Measurements from ENCODE around the gene DNAH11. TPM values are rescaled to one million over a fixed set of nuclear protein-coding genes. Genes with fewer than 3 reads are reported as not detected.
A peak's percentile ranks its signal among the peaks of the same experiment; 100 is the strongest.
"Not testable (repeated sequence)": the region's sequence is repeated elsewhere in the genome, so short reads cannot be mapped to it uniquely, and the experiment has no call there.

The DNAH11 gene
- total RNA-seq, 1 experiment from 2014 or later: 1.0 TPM

DNA sequence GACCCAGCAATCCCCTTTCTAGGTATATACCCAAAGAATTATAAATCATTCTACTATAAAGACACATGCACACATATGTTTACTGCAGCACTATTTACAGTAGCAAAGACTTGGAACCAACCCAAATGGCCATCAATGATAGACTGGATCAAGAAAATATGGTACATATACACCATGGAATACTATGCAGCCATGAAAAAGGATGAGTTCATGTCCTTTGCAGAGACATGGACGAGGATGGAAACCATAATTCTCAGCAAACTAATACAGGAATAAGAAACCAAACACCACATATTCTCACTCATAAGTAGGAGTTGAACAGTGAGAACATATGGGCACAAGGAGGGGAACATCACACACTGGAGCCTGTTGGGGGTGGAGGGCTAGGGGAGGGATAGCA lies 157.7 kb downstream of the DNAH11 start:
- H3K4me1 ChIP-seq; H3K36me3 ChIP-seq; H3K27ac ChIP-seq; H3K9me3 ChIP-seq (replicated peaks); H3K27me3 ChIP-seq; DNase-seq; H3K4me3 ChIP-seq: not testable (repeated sequence)

DNA sequence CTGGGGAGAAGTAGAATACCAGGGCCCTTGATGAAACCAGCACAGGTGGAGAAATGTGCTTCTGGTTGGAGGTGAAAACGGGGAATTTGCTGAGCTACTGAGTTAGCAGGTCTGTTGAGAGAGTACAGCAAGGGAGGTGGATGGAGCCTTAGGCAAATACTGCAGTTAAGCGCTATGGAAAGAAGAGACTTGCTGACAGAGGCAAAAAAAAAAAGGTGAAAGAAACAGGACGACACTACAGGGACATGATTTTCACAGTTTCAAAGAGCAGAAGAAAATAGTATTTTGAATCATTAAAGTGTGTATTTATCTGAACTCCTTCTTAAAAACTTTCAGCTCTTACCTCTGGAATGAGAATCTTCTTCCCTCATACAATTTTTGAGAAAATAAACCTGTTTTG lies 159.5 kb downstream of the DNAH11 start:
- DNase-seq: no peak
- no peaks in the 10 kb centered on the region for H3K9me3 ChIP-seq (replicated peaks)
- H3K36me3 ChIP-seq: no peaks in the 10 kb centered on the region
- no peaks in the 10 kb centered on the region for H3K4me1 ChIP-seq
- H3K4me3 ChIP-seq: no peak overlapping the region
- H3K27ac ChIP-seq: no peak overlapping the region
- H3K27me3 ChIP-seq: no peaks in the 10 kb centered on the region

DNA sequence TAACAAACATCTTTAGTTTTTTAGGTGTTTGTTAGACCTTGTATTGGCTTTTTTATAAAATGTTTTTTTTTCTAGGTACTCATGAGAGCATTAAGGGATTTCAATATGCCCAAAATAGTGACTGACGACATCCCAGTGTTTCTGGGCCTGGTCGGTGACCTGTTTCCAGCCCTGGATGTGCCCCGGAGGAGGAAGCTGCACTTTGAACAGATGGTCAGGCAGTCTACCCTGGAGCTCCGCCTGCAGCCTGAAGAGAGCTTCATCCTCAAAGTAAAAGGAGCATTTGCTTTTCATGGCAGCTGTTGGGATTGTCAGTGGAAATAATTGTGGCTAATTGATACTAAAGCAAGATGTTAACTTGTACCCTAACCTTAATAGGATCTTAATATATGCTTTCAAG lies 161.5 kb downstream of the DNAH11 start:
- Histone ChIP-seq H3K27ac (no peak overlapping the region), H3K4me1 (no peaks in the 10 kb centered on the region), H3K9me3 (replicated peaks) (no peaks in the 10 kb centered on the region), H3K36me3 (no peaks in the 10 kb centered on the region), H3K4me3 (no peak overlapping the region), H3K27me3 (no peaks in the 10 kb centered on the region)
- DNase-seq: peak; percentile 16 to 37

DNA sequence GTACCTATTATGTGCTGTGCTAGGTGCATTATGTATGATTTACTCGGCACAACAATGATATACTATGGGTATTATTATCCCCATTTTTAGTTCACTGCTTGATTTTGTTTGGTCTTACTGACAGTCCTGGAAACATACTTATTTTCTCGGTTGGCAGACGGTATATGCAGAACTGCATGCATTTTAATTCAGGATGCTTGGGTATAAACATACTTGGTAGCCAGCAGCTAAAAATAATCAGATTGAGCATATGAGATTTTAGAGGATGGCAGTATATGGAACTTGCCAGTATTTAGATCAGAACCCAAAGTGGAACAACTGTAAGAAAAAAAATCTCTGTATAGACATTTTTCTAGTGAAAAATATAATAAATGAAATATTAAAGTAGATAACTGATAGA lies 163.3 kb downstream of the DNAH11 start:
- no peaks in the 10 kb centered on the region for H3K36me3 ChIP-seq
- no peaks in the 10 kb centered on the region for H3K9me3 ChIP-seq (replicated peaks)
- no peaks in the 10 kb centered on the region for H3K4me1 ChIP-seq
- no peak overlapping the region for H3K4me3 ChIP-seq
- no peak overlapping the region for H3K27ac ChIP-seq
- H3K27me3 ChIP-seq: no peaks in the 10 kb centered on the region
- DNase-seq: no peak

DNA sequence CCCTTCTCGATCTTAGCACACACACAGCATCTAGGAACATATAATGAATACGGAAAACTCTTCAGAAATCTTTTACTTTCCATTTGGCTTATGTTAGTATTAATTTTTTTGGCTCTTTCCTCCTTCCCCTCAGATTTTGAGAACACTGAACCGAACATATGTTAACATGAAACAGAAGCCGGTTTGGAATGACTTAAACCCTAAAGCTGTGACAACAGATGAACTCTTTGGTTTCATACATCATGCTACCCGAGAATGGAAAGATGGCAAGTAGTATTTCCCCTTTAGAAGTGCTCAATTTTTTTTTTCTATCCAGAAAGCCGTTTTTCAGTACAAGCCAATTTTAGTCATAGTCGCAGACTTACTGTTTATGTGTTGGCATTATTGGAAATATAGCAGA lies 164.7 kb downstream of the DNAH11 start:
- Histone ChIP-seq H3K36me3 (no peaks in the 10 kb centered on the region), H3K27me3 (no peaks in the 10 kb centered on the region), H3K9me3 (replicated peaks) (no peaks in the 10 kb centered on the region), H3K4me1 (no peaks in the 10 kb centered on the region), H3K27ac (no peak overlapping the region), H3K4me3 (no peak overlapping the region)
- DNase-seq: no peak

DNA sequence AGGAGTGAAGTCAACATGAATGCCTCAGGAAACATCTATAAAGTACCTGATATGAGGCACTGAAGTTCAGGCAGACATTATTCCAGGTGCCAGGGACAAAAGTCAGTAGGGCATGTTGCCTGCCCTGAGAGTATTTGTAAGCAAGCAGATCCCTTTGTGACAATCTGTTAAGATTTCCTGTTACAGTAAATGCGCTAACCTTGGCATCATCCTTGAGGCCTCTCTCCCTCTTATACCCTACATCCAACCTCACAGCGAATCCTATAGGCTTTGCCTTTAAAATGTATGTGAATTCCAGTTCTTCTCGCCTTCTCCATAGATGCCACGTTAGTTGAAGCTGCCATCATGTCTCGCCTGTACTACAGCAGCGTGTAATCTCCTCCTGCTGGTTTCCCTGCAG lies 165.3 kb downstream of the DNAH11 start:
- no peaks in the 10 kb centered on the region for H3K9me3 ChIP-seq (replicated peaks)
- H3K27ac ChIP-seq: no peak overlapping the region
- DNase-seq: no peak
- H3K27me3 ChIP-seq: no peaks in the 10 kb centered on the region
- no peaks in the 10 kb centered on the region for H3K36me3 ChIP-seq
- H3K4me3 ChIP-seq: no peak overlapping the region
- no peaks in the 10 kb centered on the region for H3K4me1 ChIP-seq

DNA sequence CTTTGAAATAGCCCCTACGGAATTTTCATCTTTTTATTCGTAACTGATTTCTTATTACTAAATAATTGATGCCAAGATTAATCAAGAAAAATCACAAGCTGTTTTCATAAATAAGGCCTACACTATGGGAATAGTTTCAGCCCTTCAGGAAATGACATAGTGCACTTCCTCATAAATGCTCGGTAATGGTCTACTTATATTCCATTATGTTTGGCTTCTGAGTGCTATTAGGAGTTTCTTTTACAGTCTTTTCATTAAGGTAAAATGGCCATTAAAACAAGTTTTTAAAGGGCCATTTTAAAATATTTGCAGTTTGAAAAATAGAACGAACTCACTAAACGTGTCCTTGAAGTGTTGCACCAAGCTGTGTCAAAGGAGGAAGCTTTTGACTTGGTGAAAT lies 174.5 kb downstream of the DNAH11 start:
- Histone ChIP-seq H3K36me3 (no peaks in the 10 kb centered on the region), H3K9me3 (replicated peaks) (no peaks in the 10 kb centered on the region), H3K4me1 (no peaks in the 10 kb centered on the region), H3K27me3 (0 out of 2 replicates have a peak, but pooled peaks cover 3% of the 10 kb centered on the region), H3K27ac (no peak overlapping the region), H3K4me3 (no peak overlapping the region)
- no peak for DNase-seq

DNA sequence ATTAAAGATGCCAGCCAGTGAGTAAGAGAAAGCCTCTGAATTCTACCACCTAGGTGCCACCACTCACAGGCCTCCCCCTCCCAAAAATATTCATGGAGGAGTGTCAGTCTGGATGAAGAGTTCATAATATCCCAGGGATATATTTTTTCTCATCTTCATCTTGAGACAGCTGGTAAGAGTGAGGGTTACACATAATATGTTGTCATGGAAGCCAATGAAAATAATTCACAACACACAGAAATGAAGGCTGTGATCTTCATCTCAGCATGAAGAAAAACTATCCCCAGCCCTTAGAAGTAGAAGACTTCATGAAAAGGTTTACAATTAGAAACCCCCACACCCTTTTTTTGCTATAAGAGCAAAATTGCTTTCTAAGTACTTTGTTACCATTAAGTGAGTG lies 175.6 kb downstream of the DNAH11 start:
- H3K4me3 ChIP-seq: no peak overlapping the region
- H3K4me1 ChIP-seq: no peaks in the 10 kb centered on the region
- no peaks in the 10 kb centered on the region for H3K9me3 ChIP-seq (replicated peaks)
- H3K27ac ChIP-seq: no peak overlapping the region
- no peaks in the 10 kb centered on the region for H3K36me3 ChIP-seq
- no peak for DNase-seq
- H3K27me3 ChIP-seq: 0 out of 2 replicates have a peak, but pooled peaks cover 3% of the 10 kb centered on the region

DNA sequence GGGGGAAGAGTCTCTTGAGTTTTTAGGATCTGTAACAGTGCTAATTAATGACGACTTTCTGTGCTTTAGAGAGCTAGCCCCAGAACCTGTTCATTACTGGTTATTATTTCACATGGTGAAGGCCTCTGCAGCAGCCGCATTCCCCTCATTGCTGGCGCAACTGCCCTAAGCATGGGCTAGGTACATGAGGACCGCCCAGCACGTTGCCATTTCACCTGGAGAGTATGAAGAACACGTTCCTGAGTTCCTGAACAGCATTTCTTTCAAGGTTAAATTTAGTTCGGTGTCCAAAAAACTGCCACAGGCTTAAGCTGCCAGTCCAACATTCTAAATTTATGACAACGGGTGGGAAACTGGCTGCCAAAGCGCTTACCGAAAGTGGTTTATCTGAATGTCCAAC lies 177.0 kb downstream of the DNAH11 start:
- H3K4me3 ChIP-seq: no peak overlapping the region
- H3K27ac ChIP-seq: no peak overlapping the region
- DNase-seq: no peak
- peaks cover 6% of the 10 kb centered on the region; the same call in 1 of the 2 replicates for H3K27me3 ChIP-seq
- H3K4me1 ChIP-seq: no peaks in the 10 kb centered on the region
- H3K9me3 ChIP-seq (replicated peaks): no peaks in the 10 kb centered on the region
- H3K36me3 ChIP-seq: no peaks in the 10 kb centered on the region

DNA sequence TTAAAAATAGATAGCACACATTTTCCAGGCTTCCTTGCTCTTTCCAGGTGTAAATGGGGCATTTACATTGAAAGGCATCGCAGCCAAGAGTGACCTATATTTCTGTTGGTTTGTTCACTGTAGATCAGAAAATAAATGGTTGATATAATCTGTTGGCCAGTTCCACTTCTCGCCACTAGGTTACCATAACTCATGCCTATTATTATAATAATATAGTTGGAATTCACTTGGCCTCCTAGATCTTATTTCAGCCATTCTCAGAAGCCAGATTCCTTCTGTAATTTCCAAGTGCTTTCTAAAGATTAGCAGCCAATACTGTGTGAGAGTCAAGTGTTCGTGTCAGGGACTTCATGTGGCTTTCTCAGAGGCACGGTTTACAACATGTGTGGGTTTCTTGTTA lies 179.5 kb downstream of the DNAH11 start:
- Histone ChIP-seq H3K27ac (no peak overlapping the region), H3K9me3 (replicated peaks) (no peaks in the 10 kb centered on the region), H3K27me3 (peaks cover 6% of the 10 kb centered on the region; the same call in 1 of the 2 replicates), H3K36me3 (no peaks in the 10 kb centered on the region), H3K4me1 (no peaks in the 10 kb centered on the region), H3K4me3 (no peak overlapping the region)
- DNase-seq: no peak

DNA sequence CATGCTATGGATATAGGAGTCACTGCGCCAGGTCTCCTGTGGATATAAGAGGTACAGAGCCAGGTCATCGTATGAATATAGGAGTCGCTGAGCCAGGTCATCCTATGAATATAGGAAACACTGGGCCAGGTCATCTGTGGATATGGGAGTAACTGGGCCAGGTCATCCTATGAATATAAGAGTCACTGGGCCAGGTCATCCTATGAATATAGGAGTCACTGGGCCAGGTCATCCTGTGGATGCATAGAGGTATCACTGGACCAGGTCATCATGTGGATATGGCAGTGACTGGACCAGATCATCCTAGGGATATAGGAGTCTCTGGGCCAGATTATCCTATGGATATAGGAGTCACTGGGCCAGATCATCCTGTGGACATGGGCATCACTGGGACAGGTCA lies 181.7 kb downstream of the DNAH11 start:
- H3K9me3 ChIP-seq (replicated peaks): no peaks in the 10 kb centered on the region
- H3K4me3 ChIP-seq: no peak overlapping the region
- no peaks in the 10 kb centered on the region for H3K36me3 ChIP-seq
- no peak overlapping the region for H3K27ac ChIP-seq
- H3K4me1 ChIP-seq: no peaks in the 10 kb centered on the region
- H3K27me3 ChIP-seq: peaks cover 6% of the 10 kb centered on the region; the same call in 1 of the 2 replicates
- no peak for DNase-seq

DNA sequence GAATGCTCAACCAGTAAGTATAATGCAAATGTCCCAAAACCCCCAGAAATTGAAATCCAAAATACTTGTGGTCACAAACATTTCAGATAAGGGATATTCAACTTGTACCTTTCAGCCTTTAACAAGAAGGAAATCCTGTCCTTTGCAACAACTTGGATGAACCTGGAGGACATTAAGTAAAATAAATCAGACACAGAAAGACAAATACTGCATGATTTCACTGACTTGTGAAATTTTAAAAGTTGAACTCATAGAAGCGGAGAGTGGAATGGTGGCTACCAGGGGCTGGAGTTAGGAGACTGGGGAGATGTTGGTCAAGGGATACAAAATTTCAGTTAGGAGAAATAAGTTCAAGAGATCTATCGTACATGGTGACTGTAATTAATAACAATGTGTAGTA lies 187.6 kb downstream of the DNAH11 start:
- no peaks in the 10 kb centered on the region for H3K36me3 ChIP-seq
- H3K27ac ChIP-seq: no peak overlapping the region
- H3K4me3 ChIP-seq: no peak overlapping the region
- H3K9me3 ChIP-seq (replicated peaks): no peaks in the 10 kb centered on the region
- DNase-seq: no peak
- H3K4me1 ChIP-seq: no peaks in the 10 kb centered on the region
- no peaks in the 10 kb centered on the region for H3K27me3 ChIP-seq

DNA sequence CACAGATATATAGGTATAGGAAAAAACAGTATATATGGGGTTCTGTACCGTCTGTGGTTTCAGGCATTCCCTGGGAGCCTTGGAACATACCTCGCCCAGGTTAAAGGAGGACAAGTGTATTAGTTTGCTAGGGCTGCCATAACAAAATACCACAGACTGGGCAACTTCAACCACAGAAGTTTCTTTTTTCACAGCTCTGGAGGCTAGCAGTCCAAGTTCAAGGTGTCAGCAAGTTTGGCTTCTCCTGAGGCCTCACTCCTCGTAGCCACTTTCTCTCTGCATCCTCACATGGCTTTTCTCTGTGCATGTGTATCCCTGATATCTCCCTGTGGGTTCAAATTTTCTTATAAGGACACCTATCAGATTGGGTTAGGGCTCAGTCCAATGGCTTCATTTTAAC lies 189.1 kb downstream of the DNAH11 start:
- H3K27ac ChIP-seq: no peak overlapping the region

DNA sequence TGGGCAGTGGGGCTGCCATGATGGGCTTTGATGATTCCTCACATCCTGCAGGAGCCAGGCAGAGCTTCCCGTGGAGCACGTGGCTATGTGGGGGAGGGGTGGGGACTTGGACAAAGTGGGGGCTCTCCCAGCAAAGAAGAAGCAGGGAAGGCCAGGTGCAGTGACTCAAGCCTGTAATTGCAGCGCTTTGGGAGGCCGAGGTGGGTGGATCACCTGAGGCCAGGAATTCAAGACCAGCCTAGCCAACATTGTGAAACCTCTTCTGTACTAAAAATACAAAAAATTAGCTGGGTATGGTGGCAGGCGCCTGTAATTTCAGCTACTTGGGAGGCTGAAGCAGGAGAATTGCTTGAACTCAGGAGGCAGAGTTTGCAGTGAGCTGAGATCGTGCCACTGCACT lies 190.1 kb downstream of the DNAH11 start:
- not testable (repeated sequence) for H3K27ac ChIP-seq; DNase-seq; H3K36me3 ChIP-seq; H3K4me1 ChIP-seq; H3K4me3 ChIP-seq; H3K27me3 ChIP-seq; H3K9me3 ChIP-seq (replicated peaks)

More for the DNA sequence above, 189.1 kb downstream of the DNAH11 start:
- Histone ChIP-seq H3K27me3 (no peaks in the 10 kb centered on the region), H3K36me3 (no peaks in the 10 kb centered on the region), H3K4me3 (no peak overlapping the region), H3K9me3 (replicated peaks) (no peaks in the 10 kb centered on the region), H3K4me1 (no peaks in the 10 kb centered on the region)
- no peak for DNase-seq

DNA sequence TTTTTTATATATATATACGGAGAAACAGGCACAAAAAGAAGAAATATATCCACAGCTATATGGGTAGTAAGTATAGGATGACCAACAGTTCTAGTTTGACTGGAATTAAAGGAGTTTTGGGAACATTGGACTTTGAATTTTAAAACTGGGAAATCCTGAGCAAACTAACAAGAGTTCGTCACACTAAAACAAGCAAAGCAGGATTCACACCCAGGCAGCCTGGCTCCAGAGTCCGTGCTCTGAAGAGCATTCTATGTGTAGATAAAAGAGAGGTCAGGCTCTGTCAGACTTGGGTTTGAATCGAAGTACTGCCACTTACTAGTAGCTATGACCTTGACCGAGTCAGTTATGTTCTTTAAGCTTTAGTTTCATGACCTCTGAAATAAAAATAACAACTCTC lies 191.0 kb downstream of the DNAH11 start:
- no peak overlapping the region for H3K27ac ChIP-seq
- no peak for DNase-seq
- H3K27me3 ChIP-seq: no peaks in the 10 kb centered on the region
- no peaks in the 10 kb centered on the region for H3K36me3 ChIP-seq
- H3K4me3 ChIP-seq: no peak overlapping the region
- H3K4me1 ChIP-seq: no peaks in the 10 kb centered on the region
- H3K9me3 ChIP-seq (replicated peaks): no peaks in the 10 kb centered on the region

DNA sequence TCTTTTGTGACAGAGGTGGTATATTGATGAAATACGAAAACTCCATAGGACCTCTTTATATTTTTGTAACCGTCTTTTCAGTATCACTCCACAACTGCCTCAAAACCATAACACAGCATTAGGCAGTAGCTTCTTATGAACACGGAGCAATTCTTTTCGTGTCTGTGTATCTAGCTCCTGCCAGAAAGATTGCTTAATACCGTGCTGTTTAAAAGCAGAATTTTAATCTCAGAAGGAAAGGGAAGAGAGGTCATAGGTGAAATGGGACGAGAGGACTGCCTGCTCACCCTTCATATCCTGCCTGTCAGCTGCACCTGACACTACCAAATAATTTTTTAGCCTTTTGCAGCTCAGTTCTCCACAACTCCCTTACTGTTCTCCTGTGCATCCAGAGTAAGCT lies 200.7 kb downstream of the DNAH11 start:
- Histone ChIP-seq H3K27me3 (no peaks in the 10 kb centered on the region; the same call in 1 of the 2 replicates), H3K4me1 (no peaks in the 10 kb centered on the region)
- DNase-seq: no peak

DNA sequence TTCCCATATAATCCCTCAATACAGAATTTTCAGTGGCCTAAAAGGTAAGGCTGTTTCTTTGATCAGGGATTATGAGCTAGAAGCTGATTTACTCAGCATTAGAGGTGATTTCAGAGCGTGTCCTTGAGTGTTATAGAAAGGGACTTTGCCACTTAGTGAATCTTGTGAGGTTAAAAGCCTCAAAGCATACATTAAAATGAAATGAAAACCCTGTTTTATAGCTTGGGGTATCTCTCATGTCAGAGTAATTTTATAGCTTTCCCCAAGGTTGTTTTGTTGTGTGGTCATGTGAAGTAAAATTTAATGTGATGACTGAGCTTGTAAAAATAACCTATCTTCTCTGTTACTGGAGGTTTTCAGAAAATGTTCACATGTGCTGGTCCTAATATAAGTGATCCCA lies 204.1 kb downstream of the DNAH11 start:
- peaks cover 3% of the 10 kb centered on the region; the same call in 1 of the 2 replicates for H3K27me3 ChIP-seq
- no peak overlapping the region for H3K4me3 ChIP-seq
- no peaks in the 10 kb centered on the region for H3K36me3 ChIP-seq
- no peaks in the 10 kb centered on the region for H3K4me1 ChIP-seq
- no peaks in the 10 kb centered on the region for H3K9me3 ChIP-seq (replicated peaks)
- DNase-seq: no peak
- no peak overlapping the region for H3K27ac ChIP-seq

More for the DNA sequence above, 200.7 kb downstream of the DNAH11 start:
- Histone ChIP-seq H3K9me3 (replicated peaks) (no peaks in the 10 kb centered on the region), H3K27ac (no peak overlapping the region), H3K36me3 (no peaks in the 10 kb centered on the region), H3K4me3 (no peak overlapping the region)

Measured in SJCRH30 (cell line).